Measurements from ENCODE around the gene CRYZL1.

The CRYZL1 gene

GRCh38 chr21:33572350-33572749 is 69.2 kb downstream of the CRYZL1 start:
- ATAC-seq = no peak
- TF ChIP-seq GLIS3 (CRISPR knock-in tag; IDR thresholded peaks at IDR 0.05) (no peak), OSR1 (CRISPR knock-in tag; IDR thresholded peaks at IDR 0.05) (no peak), SNAI2 (CRISPR knock-in tag; IDR thresholded peaks at IDR 0.05) (no peak), ESRRG (CRISPR knock-in tag; IDR thresholded peaks at IDR 0.05) (no peak), ARNTL (CRISPR knock-in tag; IDR thresholded peaks at IDR 0.05; ENCODE audit: borderline replicate concordance, low read depth) (no peak), TOX (CRISPR knock-in tag; IDR thresholded peaks at IDR 0.05; ENCODE audit: borderline replicate concordance) (no peak), ISL1 (CRISPR knock-in tag; IDR thresholded peaks at IDR 0.05) (no peak), ZFP3 (CRISPR knock-in tag; IDR thresholded peaks at IDR 0.05) (no peak), PPARA (CRISPR knock-in tag; IDR thresholded peaks at IDR 0.05; ENCODE audit: borderline replicate concordance) (no peak), ZNF8 (CRISPR knock-in tag; IDR thresholded peaks at IDR 0.05) (no peak), ZNF565 (CRISPR knock-in tag; conservative IDR thresholded peaks at IDR 0.05; ENCODE audit: low read depth) (no peak), RARB (CRISPR knock-in tag; IDR thresholded peaks at IDR 0.05) (no peak), ZC3H10 (CRISPR knock-in tag; IDR thresholded peaks at IDR 0.05) (no peak), ZNF70 (CRISPR knock-in tag; IDR thresholded peaks at IDR 0.05) (no peak), ZFP30 (CRISPR knock-in tag; IDR thresholded peaks at IDR 0.05) (no peak)
- TF ChIP-seq, protein P1, sequence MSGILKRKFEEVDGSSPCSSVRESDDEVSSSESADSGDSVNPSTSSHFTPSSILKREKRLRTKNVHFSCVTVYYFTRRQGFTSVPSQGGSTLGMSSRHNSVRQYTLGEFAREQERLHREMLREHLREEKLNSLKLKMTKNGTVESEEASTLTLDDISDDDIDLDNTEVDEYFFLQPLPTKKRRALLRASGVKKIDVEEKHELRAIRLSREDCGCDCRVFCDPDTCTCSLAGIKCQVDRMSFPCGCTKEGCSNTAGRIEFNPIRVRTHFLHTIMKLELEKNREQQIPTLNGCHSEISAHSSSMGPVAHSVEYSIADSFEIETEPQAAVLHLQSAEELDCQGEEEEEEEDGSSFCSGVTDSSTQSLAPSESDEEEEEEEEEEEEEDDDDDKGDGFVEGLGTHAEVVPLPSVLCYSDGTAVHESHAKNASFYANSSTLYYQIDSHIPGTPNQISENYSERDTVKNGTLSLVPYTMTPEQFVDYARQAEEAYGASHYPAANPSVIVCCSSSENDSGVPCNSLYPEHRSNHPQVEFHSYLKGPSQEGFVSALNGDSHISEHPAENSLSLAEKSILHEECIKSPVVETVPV (CRISPR knock-in tag; IDR thresholded peaks at IDR 0.05) = no peak
- TF ChIP-seq, protein P2, sequence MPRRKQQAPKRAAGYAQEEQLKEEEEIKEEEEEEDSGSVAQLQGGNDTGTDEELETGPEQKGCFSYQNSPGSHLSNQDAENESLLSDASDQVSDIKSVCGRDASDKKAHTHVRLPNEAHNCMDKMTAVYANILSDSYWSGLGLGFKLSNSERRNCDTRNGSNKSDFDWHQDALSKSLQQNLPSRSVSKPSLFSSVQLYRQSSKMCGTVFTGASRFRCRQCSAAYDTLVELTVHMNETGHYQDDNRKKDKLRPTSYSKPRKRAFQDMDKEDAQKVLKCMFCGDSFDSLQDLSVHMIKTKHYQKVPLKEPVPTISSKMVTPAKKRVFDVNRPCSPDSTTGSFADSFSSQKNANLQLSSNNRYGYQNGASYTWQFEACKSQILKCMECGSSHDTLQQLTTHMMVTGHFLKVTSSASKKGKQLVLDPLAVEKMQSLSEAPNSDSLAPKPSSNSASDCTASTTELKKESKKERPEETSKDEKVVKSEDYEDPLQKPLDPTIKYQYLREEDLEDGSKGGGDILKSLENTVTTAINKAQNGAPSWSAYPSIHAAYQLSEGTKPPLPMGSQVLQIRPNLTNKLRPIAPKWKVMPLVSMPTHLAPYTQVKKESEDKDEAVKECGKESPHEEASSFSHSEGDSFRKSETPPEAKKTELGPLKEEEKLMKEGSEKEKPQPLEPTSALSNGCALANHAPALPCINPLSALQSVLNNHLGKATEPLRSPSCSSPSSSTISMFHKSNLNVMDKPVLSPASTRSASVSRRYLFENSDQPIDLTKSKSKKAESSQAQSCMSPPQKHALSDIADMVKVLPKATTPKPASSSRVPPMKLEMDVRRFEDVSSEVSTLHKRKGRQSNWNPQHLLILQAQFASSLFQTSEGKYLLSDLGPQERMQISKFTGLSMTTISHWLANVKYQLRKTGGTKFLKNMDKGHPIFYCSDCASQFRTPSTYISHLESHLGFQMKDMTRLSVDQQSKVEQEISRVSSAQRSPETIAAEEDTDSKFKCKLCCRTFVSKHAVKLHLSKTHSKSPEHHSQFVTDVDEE (CRISPR knock-in tag; IDR thresholded peaks at IDR 0.05) = no peak
- TF ChIP-seq, protein P3, sequence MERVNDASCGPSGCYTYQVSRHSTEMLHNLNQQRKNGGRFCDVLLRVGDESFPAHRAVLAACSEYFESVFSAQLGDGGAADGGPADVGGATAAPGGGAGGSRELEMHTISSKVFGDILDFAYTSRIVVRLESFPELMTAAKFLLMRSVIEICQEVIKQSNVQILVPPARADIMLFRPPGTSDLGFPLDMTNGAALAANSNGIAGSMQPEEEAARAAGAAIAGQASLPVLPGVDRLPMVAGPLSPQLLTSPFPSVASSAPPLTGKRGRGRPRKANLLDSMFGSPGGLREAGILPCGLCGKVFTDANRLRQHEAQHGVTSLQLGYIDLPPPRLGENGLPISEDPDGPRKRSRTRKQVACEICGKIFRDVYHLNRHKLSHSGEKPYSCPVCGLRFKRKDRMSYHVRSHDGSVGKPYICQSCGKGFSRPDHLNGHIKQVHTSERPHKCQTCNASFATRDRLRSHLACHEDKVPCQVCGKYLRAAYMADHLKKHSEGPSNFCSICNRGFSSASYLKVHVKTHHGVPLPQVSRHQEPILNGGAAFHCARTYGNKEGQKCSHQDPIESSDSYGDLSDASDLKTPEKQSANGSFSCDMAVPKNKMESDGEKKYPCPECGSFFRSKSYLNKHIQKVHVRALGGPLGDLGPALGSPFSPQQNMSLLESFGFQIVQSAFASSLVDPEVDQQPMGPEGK (CRISPR knock-in tag; IDR thresholded peaks at IDR 0.05; ENCODE audit: borderline replicate concordance) = no peak

GRCh38 chr21:33569991-33570390 is 71.5 kb downstream of the CRYZL1 start:
- no peak for TF ChIP-seq ZC3H10 (CRISPR knock-in tag; IDR thresholded peaks at IDR 0.05)
- no peak for TF ChIP-seq SNAI2 (CRISPR knock-in tag; IDR thresholded peaks at IDR 0.05)
- TF ChIP-seq, protein P4, sequence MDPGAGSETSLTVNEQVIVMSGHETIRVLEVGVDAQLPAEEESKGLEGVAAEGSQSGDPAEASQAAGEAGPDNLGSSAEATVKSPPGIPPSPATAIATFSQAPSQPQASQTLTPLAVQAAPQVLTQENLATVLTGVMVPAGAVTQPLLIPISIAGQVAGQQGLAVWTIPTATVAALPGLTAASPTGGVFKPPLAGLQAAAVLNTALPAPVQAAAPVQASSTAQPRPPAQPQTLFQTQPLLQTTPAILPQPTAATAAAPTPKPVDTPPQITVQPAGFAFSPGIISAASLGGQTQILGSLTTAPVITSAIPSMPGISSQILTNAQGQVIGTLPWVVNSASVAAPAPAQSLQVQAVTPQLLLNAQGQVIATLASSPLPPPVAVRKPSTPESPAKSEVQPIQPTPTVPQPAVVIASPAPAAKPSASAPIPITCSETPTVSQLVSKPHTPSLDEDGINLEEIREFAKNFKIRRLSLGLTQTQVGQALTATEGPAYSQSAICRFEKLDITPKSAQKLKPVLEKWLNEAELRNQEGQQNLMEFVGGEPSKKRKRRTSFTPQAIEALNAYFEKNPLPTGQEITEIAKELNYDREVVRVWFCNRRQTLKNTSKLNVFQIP (CRISPR knock-in tag; IDR thresholded peaks at IDR 0.05; ENCODE audit: borderline replicate concordance, low read depth) = no peak
- no peak for TF ChIP-seq CSDC2 (CRISPR knock-in tag; IDR thresholded peaks at IDR 0.05)
- no peak for TF ChIP-seq ZNF8 (CRISPR knock-in tag; IDR thresholded peaks at IDR 0.05)
- TF ChIP-seq PPARA (CRISPR knock-in tag; IDR thresholded peaks at IDR 0.05; ENCODE audit: borderline replicate concordance) = no peak
- no peak for TF ChIP-seq OSR1 (CRISPR knock-in tag; IDR thresholded peaks at IDR 0.05)
- TF ChIP-seq ZNF70 (CRISPR knock-in tag; IDR thresholded peaks at IDR 0.05) = no peak
- no peak for TF ChIP-seq RARB (CRISPR knock-in tag; IDR thresholded peaks at IDR 0.05)
- TF ChIP-seq CREB5 (CRISPR knock-in tag; IDR thresholded peaks at IDR 0.05; ENCODE audit: low read depth) = no peak
- TF ChIP-seq ESRRG (CRISPR knock-in tag; IDR thresholded peaks at IDR 0.05) = no peak
- TF ChIP-seq, protein P2 (CRISPR knock-in tag; IDR thresholded peaks at IDR 0.05) = no peak
- no peak for ATAC-seq
